K562 (cell line): ENCODE results near the gene LZTS3. TPM values are rescaled to one million over a fixed set of nuclear protein-coding genes. Genes with fewer than 3 reads are reported as not detected.

Source experiments
- ATAC-seq: fragments of 200-7000 bp; cut with Tn5 transposase; 3 replicates; pipeline ENCODE4 v1.9.1; 2020; ENCODE audit warnings: moderate library complexity
- BruUV-seq: library from RNA; stranded (reverse); fragments of 400-500 nt; replicated peaks from 2 replicates; lab custom pipeline; 2021; lab: Mats Ljungman, UMichigan
- CTCF ChIA-PET: fragments of 300-600 bp; formaldehyde crosslinking; extraction: SDS; loops from one replicate; lab custom pipeline; 2021; ENCODE audit warnings: low intra/inter-chr PET ratio; lab: Yijun Ruan, JAX
- POLR2A ChIA-PET: fragments of 300-600, 350-650 bp; sonication (Branson Sonifier 250); formaldehyde crosslinking; extraction: SDS; loops from one replicate; lab custom pipeline; 2021; ENCODE audit warnings: antibody characterized with exemption, inconsistent platforms; lab: Yijun Ruan, JAX
- DNase-seq, 4 experiments: peaks; one replicate each; pipeline versions ENCODE4 v3.0.0 to v3.0.0-alpha.2; 2011 to 2018; ENCODE audit warnings: low spot score in 3 of 4, mixed read lengths in 3 of 4; ENCODE audit errors: extremely low read depth in 1 of 4
- FAIRE-seq: peaks from 2 replicates; lab custom pipeline; 2011; peaks lifted over from hg19 to GRCh38; lab: Jason Lieb, UNC
- H2AFZ ChIP-seq: 2 replicates; pipeline ENCODE4 v1.6.0; 2011; ENCODE audit warnings: low read depth, low read length, control low read depth, inconsistent platforms
- H3K27ac ChIP-seq: fragments of 200-600 bp; 3 replicates; pipeline ENCODE4 v1.8.0; 2011; ENCODE audit warnings: low read depth, mild to moderate bottlenecking, control low read depth, inconsistent platforms, low read length, moderate library complexity, mixed read lengths; ENCODE audit errors: extremely low read depth
- H3K27me3 ChIP-seq, 2 experiments: fragments of 300-600 bp in 1 of 2; 2 replicates in 1 of 2; 3 replicates in 1 of 2; pipeline versions ENCODE4 v1.6.0 to v1.8.0; 2011; ENCODE audit warnings: inconsistent platforms in 2 of 2, low read length in 2 of 2, mild to moderate bottlenecking in 1 of 2, mixed read lengths in 1 of 2, moderate library complexity in 1 of 2; ENCODE audit not compliant: control insufficient read depth in 2 of 2, insufficient read depth in 2 of 2
- H3K36me3 ChIP-seq: fragments of 300-600 bp; 3 replicates; pipeline ENCODE4 v1.8.0; 2011; ENCODE audit warnings: mild to moderate bottlenecking, low read length, inconsistent platforms; ENCODE audit not compliant: control insufficient read depth, insufficient read depth
- H3K4me1 ChIP-seq, 2 experiments: fragments of 200-600 bp in 1 of 2; replicated peaks in 1 of 2; 2 replicates in 1 of 2; 3 replicates in 1 of 2; pipeline versions ENCODE4 v1.5.1 to v1.8.0; 2011; ENCODE audit warnings: inconsistent platforms in 2 of 2, low read length in 2 of 2, mild to moderate bottlenecking in 1 of 2, mixed read lengths in 1 of 2, moderate library complexity in 1 of 2; ENCODE audit not compliant: control insufficient read depth in 2 of 2, insufficient read depth in 2 of 2
- H3K4me2 ChIP-seq: 2 replicates; pipeline ENCODE4 v1.6.1; 2011; ENCODE audit warnings: low read length, control low read depth, inconsistent platforms, mixed read lengths; ENCODE audit not compliant: insufficient read depth
- H3K4me3 ChIP-seq: fragments of 200-600 bp; sonication (generic), shearing (Covaris generic); 2 replicates; pipeline ENCODE4 v1.5.1; 2016; ENCODE audit warnings: control low read depth, inconsistent platforms
- H3K79me2 ChIP-seq: fragments of 200-600 bp; 3 replicates; pipeline ENCODE4 v1.8.0; 2011; ENCODE audit warnings: low read length, inconsistent platforms; ENCODE audit not compliant: control insufficient read depth, insufficient read depth
- H3K9ac ChIP-seq, 2 experiments: 2 replicates each; pipeline versions ENCODE4 v1.6.0 to v1.6.1; 2011; ENCODE audit warnings: low read depth in 2 of 2, low read length in 2 of 2, control low read depth in 1 of 2, inconsistent platforms in 1 of 2, mild to moderate bottlenecking in 1 of 2, mixed read lengths in 1 of 2; ENCODE audit not compliant: insufficient read depth in 1 of 2
- H3K9me1 ChIP-seq: one replicate; pipeline ENCODE4 v1.6.0; 2011; ENCODE audit warnings: inconsistent platforms, mild to moderate bottlenecking, low read length, moderate library complexity; ENCODE audit not compliant: control insufficient read depth, insufficient read depth
- H3K9me3 ChIP-seq: replicated peaks from 2 replicates; pipeline ENCODE4 v1.5.1; 2011; ENCODE audit warnings: low read depth, low read length, inconsistent platforms; ENCODE audit not compliant: control insufficient read depth, insufficient read depth
- H4K20me1 ChIP-seq: replicated peaks from 2 replicates; pipeline ENCODE4 v1.6.1; 2011; ENCODE audit warnings: low read length, inconsistent platforms, mixed read lengths; ENCODE audit not compliant: control insufficient read depth, insufficient read depth
- ATF7 ChIP-seq: fragments of 450-650 bp; IDR thresholded peaks from 2 replicates; pipeline ENCODE4 v1.7.1; 2014; ENCODE audit warnings: mild to moderate bottlenecking, moderate library complexity
- CUX1 ChIP-seq: fragments of 200-800 bp; sonication (Bioruptor generic); IDR thresholded peaks from 2 replicates; pipeline ENCODE4 v1.6.1; 2016; ENCODE audit warnings: missing genetic modification characterization, missing compliant biosample characterization
- PTBP1 ChIP-seq: fragments of 200-400 bp; formaldehyde crosslinking; IDR thresholded peaks from 2 replicates; pipeline ENCODE4 v1.6.1; 2017; ENCODE audit warnings: low read depth, low read length
- SAFB ChIP-seq: fragments of 200-400 bp; formaldehyde crosslinking; IDR thresholded peaks from 2 replicates; pipeline ENCODE4 v1.6.1; 2017; ENCODE audit warnings: low read depth, low read length, borderline replicate concordance
- SAP30 ChIP-seq: fragments of 200-600 bp; sonication (generic); IDR thresholded peaks from 2 replicates; pipeline ENCODE4 v1.6.1; 2012; ENCODE audit warnings: borderline replicate concordance, low read depth, mild to moderate bottlenecking, moderate library complexity, low read length, control low read depth, inconsistent platforms; ENCODE audit not compliant: insufficient read depth, poor library complexity, severe bottlenecking
- SMAD3 ChIP-seq: fragments of 450-650 bp; formaldehyde crosslinking; conservative IDR thresholded peaks from 2 replicates; pipeline ENCODE4 v1.4.0; 2020; ENCODE audit warnings: mild to moderate bottlenecking
- SRF ChIP-seq, 2 experiments: fragments of 250-450, 450-650 bp in 1 of 2; sonication (Bioruptor Pico) in 1 of 2; sonication (generic) in 1 of 2; formaldehyde crosslinking; IDR thresholded peaks; 2 replicates each; pipeline versions ENCODE4 v1.5.0 to v1.5.1; 2020 to 2022; ENCODE audit warnings: mild to moderate bottlenecking in 1 of 2, missing genetic modification reagents in 1 of 2
- TOE1 ChIP-seq, 2 experiments: fragments of 450-650 bp in 1 of 2; sonication (generic) in 1 of 2; formaldehyde crosslinking in 1 of 2; IDR thresholded peaks; 2 replicates each; pipeline versions ENCODE4 v1.7.1 to v1.8.0; 2016 to 2022; ENCODE audit warnings: borderline replicate concordance in 2 of 2, mild to moderate bottlenecking in 2 of 2, antibody characterized with exemption in 1 of 2, inconsistent platforms in 1 of 2, low read depth in 1 of 2, missing genetic modification reagents in 1 of 2, moderate library complexity in 1 of 2
- ZNF121 ChIP-seq: sonication (generic); formaldehyde crosslinking; conservative IDR thresholded peaks from 2 replicates; pipeline ENCODE4 v1.8.0; 2022; ENCODE audit warnings: missing genetic modification reagents
- ZNF134 ChIP-seq: fragments of 250-450 bp; sonication (Bioruptor Pico); conservative IDR thresholded peaks from 2 replicates; pipeline ENCODE4 v1.4.0; 2020
- WGBS: fragments of 100-300 bp; shearing (Covaris generic); methylation state at CpG from one replicate; pipeline ENCODE4 v1.1.6; 2016; ENCODE audit warnings: low coverage, mixed read lengths; ENCODE audit not compliant: insufficient coverage; ENCODE audit errors: missing lambda C conversion rate; 5-methylcytosine and 5-hydroxymethylcytosine counted together
- in situ Hi-C: fragments of 300-500 bp; cut with MboI; formaldehyde crosslinking; loops from 4 replicates; pipeline ENCODE4 v1.15.0; 2018; ENCODE audit warnings: inconsistent platforms, mixed read lengths
- intact Hi-C: fragments of 100-400 bp; cut with micrococcal nuclease; formaldehyde crosslinking; loops from 2 replicates; pipeline ENCODE4 v1.14.2; 2022
- polyA plus RNA-seq, 8 experiments: library from polyadenylated mRNA; depleted of rRNA in 4 of 8; stranded (reverse) in 5 of 8; unstranded in 3 of 8; fragments of >200 nt; fragmentation: Nextera tagmentation in 2 of 8; fragmentation: Illumina TruSeq in 1 of 8; extraction: Ambion mirVana in 2 of 8; extraction: Trizol in 1 of 8; gene quantifications; 2 replicates each; pipeline versions ENCODE4 v1.2.1 to v1.2.3, GENCODE V29; 2011 to 2014; ENCODE audit warnings: inconsistent platforms in 1 of 8, missing spikeins in 1 of 8
- total RNA-seq, 7 experiments: library from RNA; depleted of rRNA in 6 of 7; stranded (reverse); fragments of >200 nt in 6 of 7; fragmentation: Illumina TruSeq in 2 of 7; extraction: Trizol in 2 of 7; gene quantifications; 2 replicates each; pipeline versions ENCODE4 v1.2.1 to v1.2.3, GENCODE V29; 2011 to 2021; ENCODE audit warnings: low replicate concordance in 1 of 7
- TF ChIP-seq, protein P1 (sequence below): sonication (generic); formaldehyde crosslinking; IDR thresholded peaks from 2 replicates; pipeline ENCODE4 v1.8.0; 2022; ENCODE audit warnings: mild to moderate bottlenecking, missing genetic modification reagents

The LZTS3 gene
- total and polyA plus RNA-seq, 9 of the 15 experiments (the other 6 are each of a cell fraction or from before 2014, with no cell fraction given), result 0.07 to 2.9 (median 2.0) TPM

DNA sequence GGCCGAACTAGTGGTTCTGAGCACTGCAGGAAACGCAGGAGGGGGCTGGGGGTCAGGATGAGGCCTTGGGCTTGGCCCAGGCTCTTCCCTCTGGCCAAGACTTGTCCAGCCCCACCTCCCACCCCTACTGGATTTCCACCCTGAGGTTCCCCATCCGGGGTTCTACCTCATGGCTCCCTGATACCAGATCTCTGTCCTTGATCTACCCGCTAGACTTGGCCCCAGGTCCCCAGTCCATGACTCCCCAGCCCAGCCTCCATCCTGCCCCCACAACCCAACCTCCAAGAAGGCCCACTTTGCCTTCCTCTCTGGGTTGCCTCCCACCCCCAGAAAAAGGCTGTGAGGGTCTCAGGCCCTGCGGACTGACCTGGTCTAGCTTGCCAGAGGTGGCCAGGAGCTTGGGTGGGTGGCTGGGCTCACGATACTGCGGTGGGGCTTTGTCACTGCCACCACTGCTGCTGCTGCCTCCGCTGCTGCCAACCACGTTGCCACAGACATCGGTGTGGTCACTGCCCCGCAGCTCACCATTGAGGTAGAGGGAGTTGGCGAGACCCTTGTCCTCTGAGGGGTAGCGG is 6.9 kb downstream of the LZTS3 start:
- POLR2A ChIA-PET, result no interaction called here
- DNase-seq, result no peak
- TF ChIP-seq PTBP1 (no peak), ZNF121 (CRISPR knock-in tag) (no peak), SMAD3 (no peak), ATF7 (no peak), ZNF134 (CRISPR knock-in tag) (no peak), SRF (CRISPR knock-in tag; IDR thresholded peaks at IDR 0.05) (no peak), SAFB (no peak), TOE1 (IDR thresholded peaks at IDR 0.05; ENCODE audit: borderline replicate concordance) (no peak), TOE1 (CRISPR knock-in tag; IDR thresholded peaks at IDR 0.05; ENCODE audit: borderline replicate concordance, low read depth) (no peak), SAP30 (no peak), CUX1 (CRISPR knock-in tag) (no peak)
- TF ChIP-seq, protein P1, sequence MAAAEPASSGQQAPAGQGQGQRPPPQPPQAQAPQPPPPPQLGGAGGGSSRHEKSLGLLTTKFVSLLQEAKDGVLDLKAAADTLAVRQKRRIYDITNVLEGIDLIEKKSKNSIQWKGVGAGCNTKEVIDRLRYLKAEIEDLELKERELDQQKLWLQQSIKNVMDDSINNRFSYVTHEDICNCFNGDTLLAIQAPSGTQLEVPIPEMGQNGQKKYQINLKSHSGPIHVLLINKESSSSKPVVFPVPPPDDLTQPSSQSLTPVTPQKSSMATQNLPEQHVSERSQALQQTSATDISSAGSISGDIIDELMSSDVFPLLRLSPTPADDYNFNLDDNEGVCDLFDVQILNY, result no peak
- TF ChIP-seq, all 486 proteins: peak for 0
- CTCF ChIA-PET, result no interaction called here
- no peaks in the 10 kb centered on the region for H3K36me3 ChIP-seq
- no TSS peak for BruUV-seq
- in situ Hi-C loops (no loop called here), intact Hi-C loops (no loop called here)
- FAIRE-seq (no peak), ATAC-seq (no peak)
- no peak overlapping the region for H3K4me3 ChIP-seq
- no peak overlapping the region for H3K9ac ChIP-seq
- no peaks in the 10 kb centered on the region for H4K20me1 ChIP-seq
- H3K79me2 ChIP-seq, result no peaks in the 10 kb centered on the region
- H3K27ac ChIP-seq, result no peak overlapping the region
- peaks cover 0 to 42% of the 10 kb centered on the region in 2 experiments; a peak in 3 of 5 replicates for H3K4me1 ChIP-seq
- no peak overlapping the region for H2AFZ ChIP-seq
- no peaks in the 10 kb centered on the region for H3K27me3 ChIP-seq
- no peaks in the 10 kb centered on the region for H3K9me1 ChIP-seq
- WGBS, result 79% methylated on average over 10 of the region's 13 CpGs
- H3K9me3 ChIP-seq, result no peaks in the 10 kb centered on the region
- no peak overlapping the region for H3K4me2 ChIP-seq
